ENCODE data around the gene NMU. TPM values are rescaled to one million over a fixed set of nuclear protein-coding genes. Genes with fewer than 3 reads are reported as not detected.
A peak's percentile ranks its signal among the peaks of the same experiment; 100 is the strongest.
"Not testable (repeated sequence)": the region's sequence is repeated elsewhere in the genome, so short reads cannot be mapped to it uniquely, and the experiment has no call there.

Gene NMU, protein sequence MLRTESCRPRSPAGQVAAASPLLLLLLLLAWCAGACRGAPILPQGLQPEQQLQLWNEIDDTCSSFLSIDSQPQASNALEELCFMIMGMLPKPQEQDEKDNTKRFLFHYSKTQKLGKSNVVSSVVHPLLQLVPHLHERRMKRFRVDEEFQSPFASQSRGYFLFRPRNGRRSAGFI
- 0.55 and 0.71 TPM in 2 replicates for total RNA-seq

DNA sequence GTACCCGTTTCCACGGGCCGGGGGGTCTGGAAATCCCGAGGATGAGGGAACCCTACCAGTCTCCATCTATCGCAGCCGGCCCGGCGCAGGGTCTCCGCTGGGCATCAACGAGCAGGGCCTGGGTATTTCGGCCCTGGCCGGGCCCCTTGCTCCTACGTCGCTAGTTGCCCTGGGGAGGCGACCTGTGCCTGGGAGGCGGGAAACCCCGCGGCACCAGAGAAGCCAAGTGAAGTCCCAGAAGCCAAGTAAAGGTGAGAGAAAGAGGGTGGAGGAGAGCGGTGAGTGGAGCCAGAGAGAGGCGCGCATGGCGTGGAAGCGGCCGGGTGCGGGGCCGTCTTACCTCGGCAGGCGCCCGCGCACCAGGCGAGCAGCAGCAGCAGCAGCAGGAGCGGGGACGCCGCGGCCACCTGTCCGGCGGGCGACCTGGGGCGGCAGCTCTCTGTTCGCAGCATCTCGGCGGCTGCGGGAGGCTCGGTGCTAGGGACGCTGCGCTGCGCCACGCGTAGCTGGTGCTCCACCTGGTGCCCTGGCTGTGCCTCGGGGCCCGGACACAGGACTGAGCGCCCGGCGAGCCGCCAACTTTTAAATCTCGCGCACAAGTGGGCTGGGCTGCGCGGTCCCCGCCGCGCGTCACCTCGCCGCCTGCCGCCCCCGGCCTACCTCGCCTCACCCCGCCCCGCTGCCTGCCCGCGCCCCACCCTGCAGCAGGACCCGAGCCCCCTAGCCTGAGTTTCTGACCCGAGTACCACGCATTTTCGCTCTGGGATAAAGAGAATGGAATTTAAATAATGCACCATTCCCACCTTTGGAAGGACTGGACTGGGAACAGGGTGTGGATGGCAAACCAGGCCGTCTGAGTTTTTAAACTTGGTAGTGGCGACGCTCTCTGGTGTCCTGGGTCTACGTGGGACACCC, at the start of gene NMU:
NMU (minus strand) TSS at position 558 of the 915 bp plus-strand sequence; CDS start at position 452, 106 bp downstream.
- TF ChIP-seq, protein P1, sequence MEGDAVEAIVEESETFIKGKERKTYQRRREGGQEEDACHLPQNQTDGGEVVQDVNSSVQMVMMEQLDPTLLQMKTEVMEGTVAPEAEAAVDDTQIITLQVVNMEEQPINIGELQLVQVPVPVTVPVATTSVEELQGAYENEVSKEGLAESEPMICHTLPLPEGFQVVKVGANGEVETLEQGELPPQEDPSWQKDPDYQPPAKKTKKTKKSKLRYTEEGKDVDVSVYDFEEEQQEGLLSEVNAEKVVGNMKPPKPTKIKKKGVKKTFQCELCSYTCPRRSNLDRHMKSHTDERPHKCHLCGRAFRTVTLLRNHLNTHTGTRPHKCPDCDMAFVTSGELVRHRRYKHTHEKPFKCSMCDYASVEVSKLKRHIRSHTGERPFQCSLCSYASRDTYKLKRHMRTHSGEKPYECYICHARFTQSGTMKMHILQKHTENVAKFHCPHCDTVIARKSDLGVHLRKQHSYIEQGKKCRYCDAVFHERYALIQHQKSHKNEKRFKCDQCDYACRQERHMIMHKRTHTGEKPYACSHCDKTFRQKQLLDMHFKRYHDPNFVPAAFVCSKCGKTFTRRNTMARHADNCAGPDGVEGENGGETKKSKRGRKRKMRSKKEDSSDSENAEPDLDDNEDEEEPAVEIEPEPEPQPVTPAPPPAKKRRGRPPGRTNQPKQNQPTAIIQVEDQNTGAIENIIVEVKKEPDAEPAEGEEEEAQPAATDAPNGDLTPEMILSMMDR (IDR thresholded peaks at IDR 0.05; ENCODE audit: insufficient read depth, low read length, poor library complexity, severe bottlenecking): peak; percentile 2
- no peaks in the 10 kb centered on the region for H3K36me3 ChIP-seq (ENCODE audit: control insufficient read depth, insufficient read depth, low read length)
- H3K4me3 ChIP-seq (ENCODE audit: low read depth, low read length): peak within 1 kb of the TSS; percentile 49
- no peak for DNase-seq (ENCODE audit: low read depth)
- H3K27me3 ChIP-seq (ENCODE audit: control insufficient read depth, insufficient read depth, low read length): peaks cover 9% of the 10 kb centered on the region

DNA sequence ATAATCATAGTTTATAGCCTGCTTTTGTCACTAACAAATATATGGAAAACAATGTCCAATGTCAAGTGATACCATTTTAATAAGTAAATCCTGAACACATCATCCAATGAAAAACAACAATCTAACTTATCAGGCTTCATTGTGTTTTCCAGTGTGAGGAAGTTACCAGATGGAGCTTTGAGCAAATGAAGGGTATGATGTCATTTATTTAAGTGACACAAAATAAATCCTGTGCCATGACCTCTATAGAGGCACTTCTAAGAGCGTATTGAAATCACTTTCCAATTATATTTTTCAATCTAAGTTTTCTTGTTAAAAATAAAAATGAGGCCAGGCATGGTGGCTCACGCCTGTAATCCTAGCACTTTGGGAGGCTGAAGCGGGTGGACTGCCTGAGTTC, 48.2 kb upstream of the NMU start:
- TF ChIP-seq, protein P1 (IDR thresholded peaks at IDR 0.05; ENCODE audit: insufficient read depth, low read length, poor library complexity, severe bottlenecking): no peak
- no peak overlapping the region for H3K4me3 ChIP-seq (ENCODE audit: low read depth, low read length)
- DNase-seq (ENCODE audit: low read depth): no peak
- H3K27me3 ChIP-seq (ENCODE audit: control insufficient read depth, insufficient read depth, low read length): no peaks in the 10 kb centered on the region
- no peaks in the 10 kb centered on the region for H3K36me3 ChIP-seq (ENCODE audit: control insufficient read depth, insufficient read depth, low read length)

DNA sequence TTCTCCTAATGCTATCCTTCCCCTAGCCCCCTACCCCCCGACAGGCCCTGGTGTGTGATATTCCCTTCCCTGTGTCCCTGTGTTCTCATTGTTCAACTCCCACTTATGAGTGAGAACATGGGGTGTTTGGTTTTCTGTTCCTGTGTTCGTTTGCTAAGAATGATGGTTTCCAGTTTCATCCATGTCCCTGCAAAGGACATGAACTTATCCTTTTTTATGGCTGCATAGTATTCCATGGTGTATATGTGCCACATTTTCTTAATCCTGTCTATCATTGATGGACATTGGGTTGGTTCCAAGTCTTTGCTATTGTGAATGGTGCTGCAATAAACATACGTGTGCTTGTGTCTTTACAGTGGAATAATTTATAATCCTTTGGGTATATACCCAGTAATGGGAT, 46.7 kb upstream of the NMU start:
- not testable (repeated sequence) for DNase-seq (ENCODE audit: low read depth); H3K27me3 ChIP-seq (ENCODE audit: control insufficient read depth, insufficient read depth, low read length); H3K36me3 ChIP-seq (ENCODE audit: control insufficient read depth, insufficient read depth, low read length); H3K4me3 ChIP-seq (ENCODE audit: low read depth, low read length)

DNA sequence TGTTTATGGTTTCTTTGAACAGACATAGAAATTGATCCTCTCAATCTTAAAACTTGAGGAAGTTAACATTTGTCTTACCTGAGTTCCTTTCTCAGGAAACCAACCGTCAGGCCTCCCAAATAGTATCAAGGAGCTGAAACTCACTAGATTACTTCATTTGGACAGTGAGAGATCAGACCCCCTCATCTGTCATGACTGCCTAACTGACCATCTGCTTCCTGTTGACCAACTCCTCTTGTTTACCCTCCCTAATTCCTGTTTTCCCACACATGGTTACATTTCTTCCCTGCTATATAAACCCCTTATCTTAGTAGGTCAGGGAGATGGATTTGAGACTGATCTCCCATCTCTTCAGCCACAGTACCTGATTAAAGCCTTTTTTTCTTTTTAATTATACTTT, 46.2 kb upstream of the NMU start:
- DNase-seq (ENCODE audit: low read depth): no peak
- Histone ChIP-seq H3K36me3 (ENCODE audit: control insufficient read depth, insufficient read depth, low read length) (no peaks in the 10 kb centered on the region), H3K27me3 (ENCODE audit: control insufficient read depth, insufficient read depth, low read length) (no peaks in the 10 kb centered on the region), H3K4me3 (ENCODE audit: low read depth, low read length) (no peak overlapping the region)
- TF ChIP-seq, protein P1 (IDR thresholded peaks at IDR 0.05; ENCODE audit: insufficient read depth, low read length, poor library complexity, severe bottlenecking): no peak

DNA sequence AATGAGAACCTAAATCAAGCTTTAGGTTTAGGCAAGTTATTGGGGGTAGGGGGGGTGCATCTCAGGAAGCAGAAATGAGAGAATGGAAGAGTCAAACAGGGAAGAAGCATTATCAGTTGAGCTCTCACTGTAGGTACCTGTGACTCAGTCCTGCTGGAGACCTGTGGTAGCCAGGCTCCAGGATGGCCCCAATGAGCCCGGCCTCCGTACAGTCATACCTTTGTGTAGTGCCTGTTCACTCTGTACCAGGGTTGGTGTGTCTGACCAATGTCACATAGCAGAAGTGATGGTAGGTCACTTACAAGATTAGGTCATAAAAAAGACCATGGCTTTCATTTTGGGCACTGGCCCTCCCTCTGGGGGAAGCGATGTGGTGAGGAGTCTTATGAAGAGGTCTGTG, 45.3 kb upstream of the NMU start:
- H3K4me3 ChIP-seq (ENCODE audit: low read depth, low read length): no peak overlapping the region
- H3K36me3 ChIP-seq (ENCODE audit: control insufficient read depth, insufficient read depth, low read length): no peaks in the 10 kb centered on the region
- no peak for DNase-seq (ENCODE audit: low read depth)
- no peaks in the 10 kb centered on the region for H3K27me3 ChIP-seq (ENCODE audit: control insufficient read depth, insufficient read depth, low read length)
- TF ChIP-seq, protein P1 (IDR thresholded peaks at IDR 0.05; ENCODE audit: insufficient read depth, low read length, poor library complexity, severe bottlenecking): no peak

DNA sequence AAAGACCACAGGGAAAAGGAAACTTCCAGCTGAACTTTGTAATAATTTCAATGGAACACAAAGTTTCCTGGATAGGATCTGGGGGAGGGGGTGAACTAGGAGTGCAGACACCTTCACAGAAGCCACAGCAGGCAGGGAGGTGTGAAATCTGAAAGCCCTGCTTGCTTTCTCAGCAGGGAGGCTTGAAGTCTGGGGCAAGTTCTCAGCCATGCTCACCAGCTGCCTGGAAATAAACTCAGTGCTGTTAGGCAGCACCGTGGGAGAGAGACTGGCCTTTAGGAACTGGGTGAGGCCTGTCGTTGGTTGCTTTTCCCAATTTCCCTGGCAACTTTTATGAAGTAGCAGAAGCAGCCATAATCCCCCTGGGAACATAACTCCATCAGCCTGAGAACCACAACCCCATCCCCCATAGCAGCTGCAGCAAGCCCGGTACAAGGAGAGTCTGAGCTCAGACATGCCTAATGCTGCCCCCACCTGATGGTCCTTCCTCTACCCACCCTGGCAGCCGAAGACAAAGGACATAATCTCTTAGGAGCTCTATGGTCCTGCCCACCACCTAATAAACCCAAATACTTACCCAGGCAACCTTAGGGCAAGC, 39.2 kb upstream of the NMU start:
- Histone ChIP-seq H3K27me3 (ENCODE audit: control insufficient read depth, insufficient read depth, low read length) (no peaks in the 10 kb centered on the region), H3K4me3 (ENCODE audit: low read depth, low read length) (no peak overlapping the region), H3K36me3 (ENCODE audit: control insufficient read depth, insufficient read depth, low read length) (no peaks in the 10 kb centered on the region)
- DNase-seq (ENCODE audit: low read depth): no peak
- TF ChIP-seq, protein P1 (IDR thresholded peaks at IDR 0.05; ENCODE audit: insufficient read depth, low read length, poor library complexity, severe bottlenecking): no peak

All from kidney epithelial cell (primary cell).